Aorta (tissue), 5 donors: Measurements from ENCODE around the gene CCNYL1. TPM values are rescaled to one million over a fixed set of nuclear protein-coding genes. Genes with fewer than 3 reads are reported as not detected.

Experiments
- ATAC-seq: fragments of 200-7000 bp; cut with Tn5 transposase; one replicate; pipeline ENCODE4 v1.9.1; 2022; ENCODE audit warnings: moderate library complexity; ENCODE audit not compliant: low FRiP score
- DNase-seq, 2 donors: peaks; one replicate each; pipeline ENCODE4 v3.0.0-alpha.2; 2020
- H3K27ac ChIP-seq, 2 donors: one replicate each; pipeline ENCODE4 v1.5.1; 2013; ENCODE audit warnings: low read length in 2 of 2, mild to moderate bottlenecking in 2 of 2, moderate library complexity in 2 of 2, control low read depth in 1 of 2, inconsistent platforms in 1 of 2, low read depth in 1 of 2
- H3K27me3 ChIP-seq, 2 donors: one replicate each; pipeline ENCODE4 v1.6.1; 2013; ENCODE audit warnings: control low read depth in 1 of 2, low read length in 1 of 2, mild to moderate bottlenecking in 1 of 2, moderate library complexity in 1 of 2; ENCODE audit not compliant: insufficient read depth in 2 of 2, control insufficient read depth in 1 of 2
- H3K36me3 ChIP-seq, 2 donors: one replicate each; pipeline ENCODE4 v1.6.1; 2013; ENCODE audit warnings: control low read depth in 1 of 2, low read length in 1 of 2, mild to moderate bottlenecking in 1 of 2; ENCODE audit not compliant: insufficient read depth in 2 of 2, control insufficient read depth in 1 of 2
- H3K4me1 ChIP-seq, 2 donors: one replicate each; pipeline ENCODE4 v1.6.1; 2013; ENCODE audit warnings: low read length in 2 of 2, control low read depth in 1 of 2, mild to moderate bottlenecking in 1 of 2, moderate library complexity in 1 of 2; ENCODE audit not compliant: insufficient read depth in 2 of 2, control insufficient read depth in 1 of 2
- H3K4me3 ChIP-seq, 2 donors: one replicate each; pipeline ENCODE4 v1.5.1; 2013; ENCODE audit warnings: low read length in 2 of 2, control low read depth in 1 of 2, mild to moderate bottlenecking in 1 of 2
- H3K9me3 ChIP-seq: one replicate; pipeline ENCODE4 v1.6.1; 2013; ENCODE audit warnings: mild to moderate bottlenecking, low read length; ENCODE audit not compliant: control insufficient read depth
- WGBS, 2 donors: extraction: QIAGEN DNeasy Blood & Tissue Kit; methylation state at CpG; one replicate each; pipeline ENCODE4 v1.1.7; 2013; 5-methylcytosine and 5-hydroxymethylcytosine counted together
- intact Hi-C, 2 donors: fragments of 100-400 bp; cut with DNase I; formaldehyde crosslinking; loops; one replicate each; pipeline versions ENCODE4 v1.14.2 to v1.15.0; 2022
- polyA plus RNA-seq, 2 donors: library from polyadenylated mRNA; stranded (reverse); fragments of 200-250 nt; gene quantifications; one replicate each; pipeline ENCODE4 v1.2.3, GENCODE V29; 2013
- total RNA-seq, 2 donors: library from RNA; stranded (reverse); fragmentation: NEBNext Ultra II Directional; extraction: Animal tissue kit (Norgen Biotek cat#: 25700); gene quantifications; one replicate each; pipeline ENCODE4 v1.2.1, GENCODE V29; 2021
- donor health status: healthy with polysubstance abuse.
- donor health status: Bipolar disorder and iron deficiency.
- donor health status: DM: no; HTN: no; CAD: no.
- donor health status: DM: no; HTN: no; CAD: no.
- donor health status: DM: yes; HTN: yes; CAD: no.

CCNYL1 gene
- total and polyA plus RNA-seq, 4 donors: 10.0 to 37.1 (median 20.9) TPM

- ATAC-seq (no peak), DNase-seq (no peak)
- H3K27ac ChIP-seq: no peak overlapping the region
- no peak overlapping the region for H3K4me3 ChIP-seq
- no peaks in the 10 kb centered on the region for H3K36me3 ChIP-seq
- 79 to 84% methylated on average over 10 of the region's 10 CpGs for WGBS, 2 donors
- no peaks in the 10 kb centered on the region for H3K9me3 ChIP-seq
- no peaks in the 10 kb centered on the region for H3K27me3 ChIP-seq
- no peaks in the 10 kb centered on the region for H3K4me1 ChIP-seq
- intact Hi-C loops: no loop called here
Observed at GRCh38 chr2:207782238-207783030, 71.0 kb downstream of the CCNYL1 start.

GRCh38 chr2:207783514-207783913 lies 72.1 kb downstream of the CCNYL1 start:
- ATAC-seq (no peak), DNase-seq (no peak)
- Histone ChIP-seq H3K36me3 (no peaks in the 10 kb centered on the region), H3K27me3 (no peaks in the 10 kb centered on the region), H3K9me3 (no peaks in the 10 kb centered on the region), H3K27ac (no peak overlapping the region), H3K4me1 (no peaks in the 10 kb centered on the region), H3K4me3 (no peak overlapping the region)
- intact Hi-C loops: no loop called here
- 96% methylated on average over 2 of the region's 2 CpGs for WGBS, 2 donors

- ATAC-seq: no peak
- no peak overlapping the region for H3K27ac ChIP-seq
- H3K4me3 ChIP-seq: no peak overlapping the region
- no peaks in the 10 kb centered on the region for H3K9me3 ChIP-seq
- no peak for DNase-seq
- H3K27me3 ChIP-seq: no peaks in the 10 kb centered on the region
- H3K36me3 ChIP-seq: no peaks in the 10 kb centered on the region
- intact Hi-C loops: no loop called here
- 93 to 94% methylated on average over 5 of the region's 5 CpGs for WGBS, 2 donors
- H3K4me1 ChIP-seq: no peaks in the 10 kb centered on the region
Observed at GRCh38 chr2:207784898-207785297, 73.5 kb downstream of the CCNYL1 start.

GRCh38 chr2:207787017-207787416 lies 75.6 kb downstream of the CCNYL1 start:
- Histone ChIP-seq H3K4me1 (no peaks in the 10 kb centered on the region), H3K27me3 (no peaks in the 10 kb centered on the region), H3K9me3 (no peaks in the 10 kb centered on the region), H3K4me3 (no peak overlapping the region), H3K36me3 (no peaks in the 10 kb centered on the region), H3K27ac (no peak overlapping the region)
- ATAC-seq (no peak), DNase-seq (peak in 1 of 2 donors; percentile 58)
- 84 to 88% methylated on average over 3 of the region's 3 CpGs for WGBS, 2 donors
- intact Hi-C loops: no loop called here

- Histone ChIP-seq H3K27me3 (no peaks in the 10 kb centered on the region), H3K27ac (no peak overlapping the region), H3K4me1 (no peaks in the 10 kb centered on the region), H3K9me3 (no peaks in the 10 kb centered on the region), H3K4me3 (no peak overlapping the region), H3K36me3 (no peaks in the 10 kb centered on the region)
- no peak for ATAC-seq
- WGBS, 2 donors: 78 to 81% methylated on average over 4 of the region's 4 CpGs
- no peak for DNase-seq
- intact Hi-C loops: no loop called here
Observed at GRCh38 chr2:207787800-207788199, 76.4 kb downstream of the CCNYL1 start.

- no peaks in the 10 kb centered on the region for H3K9me3 ChIP-seq
- no peaks in the 10 kb centered on the region for H3K4me1 ChIP-seq
- no peaks in the 10 kb centered on the region for H3K36me3 ChIP-seq
- intact Hi-C loops: no loop called here
- 79 to 85% methylated on average over 1 of the region's 1 CpG for WGBS, 2 donors
- no peak overlapping the region for H3K4me3 ChIP-seq
- DNase-seq: no peak
- no peak for ATAC-seq
- no peak overlapping the region for H3K27ac ChIP-seq
- no peaks in the 10 kb centered on the region for H3K27me3 ChIP-seq
Observed at GRCh38 chr2:207790898-207791297, 79.5 kb downstream of the CCNYL1 start.

GRCh38 chr2:207791579-207792243 lies 80.3 kb downstream of the CCNYL1 start:
- ATAC-seq: no peak
- no peak for DNase-seq
- H3K9me3 ChIP-seq: no peaks in the 10 kb centered on the region
- H3K27ac ChIP-seq: no peak overlapping the region
- no peak overlapping the region for H3K4me3 ChIP-seq
- H3K27me3 ChIP-seq: no peaks in the 10 kb centered on the region
- WGBS, 2 donors: 54 to 62% methylated on average over 5 to 6 of the region's 6 CpGs
- H3K36me3 ChIP-seq: no peaks in the 10 kb centered on the region
- intact Hi-C loops: no loop called here
- H3K4me1 ChIP-seq: no peaks in the 10 kb centered on the region

- no peak for DNase-seq
- Histone ChIP-seq H3K27me3 (no peaks in the 10 kb centered on the region), H3K36me3 (no peaks in the 10 kb centered on the region), H3K4me3 (no peak overlapping the region), H3K4me1 (no peaks in the 10 kb centered on the region), H3K27ac (no peak overlapping the region), H3K9me3 (no peaks in the 10 kb centered on the region)
- no peak for ATAC-seq
- 53 to 60% methylated on average over 5 of the region's 6 CpGs for WGBS, 2 donors
- intact Hi-C loops: no loop called here
Observed at GRCh38 chr2:207792244-207792785, 80.9 kb downstream of the CCNYL1 start.
